ENCODE measurements around the gene TCF12. TPM values are rescaled to one million over a fixed set of nuclear protein-coding genes. Genes with fewer than 3 reads are reported as not detected.

Gene TCF12
- total and polyA plus RNA-seq, 2 of the 8 experiments (the other 6 are each of a cell fraction or from before 2014, with no cell fraction given) = 85.8 to 101 TPM

DNA sequence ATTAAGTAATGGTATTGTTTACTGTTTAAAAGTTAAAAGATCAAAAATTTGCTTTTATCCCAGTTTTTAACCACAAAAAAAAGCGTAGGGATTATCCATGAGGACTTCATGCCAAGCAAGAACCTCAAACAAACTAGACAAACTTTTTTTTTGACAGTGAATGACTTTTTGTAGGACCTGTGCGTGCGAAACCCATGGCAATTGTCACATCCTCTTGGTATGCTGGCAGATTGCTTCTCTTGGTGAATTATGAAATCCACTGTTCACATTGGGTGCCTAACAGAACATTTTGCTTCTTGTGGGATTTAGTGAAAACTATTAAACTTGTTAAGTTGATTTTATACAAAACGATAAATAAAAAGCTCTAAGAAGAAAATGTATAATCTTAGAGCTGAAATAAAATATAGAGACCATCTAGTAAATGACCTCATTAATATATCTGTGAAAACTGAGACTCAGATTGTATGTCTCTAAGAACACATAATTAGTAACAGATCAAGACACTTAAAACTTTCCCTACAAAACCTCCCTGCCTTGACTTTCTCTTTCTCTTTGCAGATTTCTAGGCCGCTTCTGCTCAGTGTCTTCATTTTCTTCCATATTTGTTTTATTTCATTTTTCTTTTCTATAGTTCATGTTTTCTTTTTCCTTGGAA is 370.6 kb downstream of the TCF12 start:
- no peak overlapping the region for H3K4ac ChIP-seq (replicated peaks; ENCODE audit: insufficient read length, low read depth, low read length)
- no peaks in the 10 kb centered on the region for H3K79me1 ChIP-seq (ENCODE audit: low read depth, low read length)
- no peak overlapping the region for H2BK5ac ChIP-seq (ENCODE audit: low read depth, low read length)
- H2AK5ac ChIP-seq (ENCODE audit: low read depth, low read length) = no peak overlapping the region
- no peaks in the 10 kb centered on the region for H3K27me3 ChIP-seq (replicated peaks in 1 of 4; ENCODE audit: control insufficient read depth in 3 of 4, extremely low read depth in 1 of 4, insufficient read depth in 3 of 4, low read length in 3 of 4)
- no peak overlapping the region for H4K91ac ChIP-seq (replicated peaks; ENCODE audit: insufficient read length, low read length)
- 81% methylated on average over 5 of the region's 5 CpGs; no CpG with 5 or more reads in 1 of the 2 experiments for WGBS, 2 experiments (ENCODE audit: extremely low coverage in 1 of 2, insufficient coverage in 1 of 2, insufficient read length in 1 of 2, insufficient replicate concordance in 2 of 2, low coverage in 1 of 2, low lambda C conversion rate in 2 of 2, missing lambda C conversion rate in 1 of 2)
- H3K18ac ChIP-seq (ENCODE audit: extremely low read depth, low read length) = no peak overlapping the region
- no peak overlapping the region for H2BK12ac ChIP-seq (ENCODE audit: low read depth, low read length)
- no peak overlapping the region for H3K27ac ChIP-seq (ENCODE audit: low read depth, low read length)
- no peak for FAIRE-seq
- no peak overlapping the region for H3K4me2 ChIP-seq (ENCODE audit: insufficient read depth in 1 of 2, low read depth in 2 of 2, low read length in 2 of 2)
- no peak overlapping the region for H4K5ac ChIP-seq (ENCODE audit: insufficient read length, low read depth, low read length)
- no peaks in the 10 kb centered on the region for H4K20me1 ChIP-seq (replicated peaks in 1 of 2; ENCODE audit: control insufficient read depth in 1 of 2, insufficient read depth in 2 of 2, low read length in 2 of 2)
- H3K14ac ChIP-seq (ENCODE audit: insufficient read length) = no peak overlapping the region
- no peak for DNase-seq (ENCODE audit: low read depth in 1 of 2, low spot score in 2 of 2)
- no peaks in the 10 kb centered on the region for H3K79me2 ChIP-seq (ENCODE audit: control insufficient read depth in 1 of 2, insufficient read depth in 2 of 2, low read length in 2 of 2)
- peaks cover 0 to 21% (median 5%) of the 10 kb centered on the region in 4 experiments; a peak in 5 of 8 replicates for H3K36me3 ChIP-seq (ENCODE audit: control insufficient read depth in 2 of 4, insufficient read depth in 4 of 4, low read length in 3 of 4)
- no peak overlapping the region for H4K8ac ChIP-seq (ENCODE audit: extremely low read depth, insufficient read depth, low read length)
- no peaks in the 10 kb centered on the region for H3K9me3 ChIP-seq (ENCODE audit: insufficient read depth in 2 of 2, low read depth in 1 of 2, low read length in 1 of 2)
- H3K23ac ChIP-seq (ENCODE audit: insufficient read length) = no peak overlapping the region
- no peak overlapping the region for H2BK120ac ChIP-seq (replicated peaks; ENCODE audit: low read depth, low read length)
- ChIA-PET CTCF (ENCODE audit: partially characterized antibody) (interaction anchor here (1.0 to 1.4 kb wide), 5 partner anchors 9 to 142 kb away, joined by 3 to 5 read pairs (median 4); no protein-coding TSS in a partner anchor), POLR2A (ENCODE audit: partially characterized antibody) (interaction anchor here (0.5 kb wide), 1 partner anchor 272 kb away, joined by 3 read pairs; no protein-coding TSS in a partner anchor)
- H2BK15ac ChIP-seq (ENCODE audit: low read length) = no peak overlapping the region
- no peak overlapping the region for H3K4me3 ChIP-seq (ENCODE audit: extremely low read depth in 1 of 4, insufficient read depth in 2 of 4, low read depth in 3 of 4, low read length in 4 of 4)
- no peak overlapping the region for H3K9ac ChIP-seq (replicated peaks in 1 of 4; ENCODE audit: extremely low read depth in 1 of 4, low read depth in 3 of 4, low read length in 3 of 4)
- no peak overlapping the region for H3K56ac ChIP-seq (replicated peaks; ENCODE audit: insufficient read length, low read depth, low read length)
- H2AFZ ChIP-seq (ENCODE audit: low read length) = no peak overlapping the region
- no peaks in the 10 kb centered on the region for H3K23me2 ChIP-seq (ENCODE audit: low read depth, low read length)
- H3K4me1 ChIP-seq (replicated peaks in 1 of 4; ENCODE audit: control insufficient read depth in 3 of 4, insufficient read depth in 4 of 4, low read length in 3 of 4) = peaks cover 0 to 12% (median 5%) of the 10 kb centered on the region in 4 experiments; a peak in 3 of 7 replicates
- no peak overlapping the region for H2BK20ac ChIP-seq (ENCODE audit: low read length)
- no peak for TF ChIP-seq MAX (IDR thresholded peaks at IDR 0.05)
- TF ChIP-seq, protein P1, sequence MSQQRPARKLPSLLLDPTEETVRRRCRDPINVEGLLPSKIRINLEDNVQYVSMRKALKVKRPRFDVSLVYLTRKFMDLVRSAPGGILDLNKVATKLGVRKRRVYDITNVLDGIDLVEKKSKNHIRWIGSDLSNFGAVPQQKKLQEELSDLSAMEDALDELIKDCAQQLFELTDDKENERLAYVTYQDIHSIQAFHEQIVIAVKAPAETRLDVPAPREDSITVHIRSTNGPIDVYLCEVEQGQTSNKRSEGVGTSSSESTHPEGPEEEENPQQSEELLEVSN (IDR thresholded peaks at IDR 0.05) = no peak
- TF ChIP-seq NANOG (IDR thresholded peaks at IDR 0.05; ENCODE audit: insufficient read depth, low read depth, low read length, poor library complexity, severe bottlenecking) = no peak
- TF ChIP-seq MAFK (IDR thresholded peaks at IDR 0.05; ENCODE audit: low read depth, low read length) = no peak
- no peak for TF ChIP-seq RXRA (IDR thresholded peaks at IDR 0.05; ENCODE audit: insufficient read depth, low read depth, low read length)
- no peak for TF ChIP-seq YY1 (IDR thresholded peaks at IDR 0.05; ENCODE audit: low read depth, low read length)
- no peak for TF ChIP-seq HDAC6 (IDR thresholded peaks at IDR 0.05; ENCODE audit: low read depth, low read length)
- no peak for TF ChIP-seq SAP30 (IDR thresholded peaks at IDR 0.05; ENCODE audit: insufficient read depth, insufficient replicate concordance, low read length)
- TF ChIP-seq GABPA (IDR thresholded peaks at IDR 0.05; ENCODE audit: borderline replicate concordance, insufficient read depth, low read length) = no peak
- TF ChIP-seq EZH2 (IDR thresholded peaks at IDR 0.05; ENCODE audit: low read depth, low read length, severe bottlenecking) = no peak
- no peak for TF ChIP-seq JUND (IDR thresholded peaks at IDR 0.05; ENCODE audit: low read length)
